ENCODE measurements around the gene RDH16. TPM values are rescaled to one million over a fixed set of nuclear protein-coding genes. Genes with fewer than 3 reads are reported as not detected.

Gene RDH16
- 0.32 TPM for total RNA-seq
- long read RNA-seq, partial matches to known transcripts = 0 of 2 reads
- long read RNA-seq, other reads (novel, unspliced or antisense) = 2 of 2 reads

DNA sequence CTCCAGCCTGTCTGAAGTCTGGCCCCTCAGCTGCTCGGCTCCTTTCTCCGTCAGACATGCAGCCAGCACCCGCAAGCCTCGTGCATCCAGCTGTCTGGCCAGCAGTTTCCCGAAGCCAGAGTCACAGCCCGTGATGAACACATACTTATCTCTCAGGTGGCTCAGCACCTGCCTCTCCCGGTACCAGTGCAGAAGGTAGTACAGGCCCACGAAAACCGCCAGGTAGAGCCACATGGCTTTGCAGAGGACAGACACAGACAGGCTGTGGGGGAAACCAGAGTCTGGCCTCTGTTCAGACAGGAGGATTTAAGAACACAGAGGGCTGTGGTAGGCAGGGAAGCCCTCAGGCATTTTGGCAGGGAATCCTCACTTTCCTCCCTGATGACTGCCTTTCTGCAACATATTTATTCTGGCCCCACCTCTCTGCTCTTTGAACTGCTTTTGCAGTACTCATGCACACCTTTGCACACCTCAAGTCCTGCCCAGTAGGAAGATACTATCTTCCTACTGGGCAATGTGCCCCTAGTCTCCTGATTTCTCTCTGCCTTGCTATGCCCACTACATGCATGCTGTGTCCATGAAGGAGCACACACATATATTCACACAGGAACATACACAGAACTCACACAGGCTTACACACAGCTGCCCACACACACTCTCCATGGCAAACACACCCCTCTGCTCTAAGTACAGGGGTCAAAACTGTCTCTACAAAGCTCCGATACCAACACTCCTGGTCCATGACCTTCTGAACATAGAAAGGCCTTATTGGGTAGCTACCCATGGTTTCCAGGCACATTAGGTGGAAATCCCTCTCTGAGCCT, at the start of gene RDH16:
TSS of gene RDH16 (minus strand) at position 380 of the 824 bp plus-strand sequence. CDS start at position 234, 146 bp downstream.
- no peaks in the 10 kb centered on the region for H3K27me3 ChIP-seq
- intact Hi-C loops (cut with DNase I) = no loop called here
- no peaks in the 10 kb centered on the region for H3K36me3 ChIP-seq
- H3K9me3 ChIP-seq = no peaks in the 10 kb centered on the region
- no peak within 1 kb of the TSS for H3K4me3 ChIP-seq
- no peak within 1 kb of the TSS for H3K27ac ChIP-seq
- no peak for ATAC-seq
- TF ChIP-seq, protein P1, sequence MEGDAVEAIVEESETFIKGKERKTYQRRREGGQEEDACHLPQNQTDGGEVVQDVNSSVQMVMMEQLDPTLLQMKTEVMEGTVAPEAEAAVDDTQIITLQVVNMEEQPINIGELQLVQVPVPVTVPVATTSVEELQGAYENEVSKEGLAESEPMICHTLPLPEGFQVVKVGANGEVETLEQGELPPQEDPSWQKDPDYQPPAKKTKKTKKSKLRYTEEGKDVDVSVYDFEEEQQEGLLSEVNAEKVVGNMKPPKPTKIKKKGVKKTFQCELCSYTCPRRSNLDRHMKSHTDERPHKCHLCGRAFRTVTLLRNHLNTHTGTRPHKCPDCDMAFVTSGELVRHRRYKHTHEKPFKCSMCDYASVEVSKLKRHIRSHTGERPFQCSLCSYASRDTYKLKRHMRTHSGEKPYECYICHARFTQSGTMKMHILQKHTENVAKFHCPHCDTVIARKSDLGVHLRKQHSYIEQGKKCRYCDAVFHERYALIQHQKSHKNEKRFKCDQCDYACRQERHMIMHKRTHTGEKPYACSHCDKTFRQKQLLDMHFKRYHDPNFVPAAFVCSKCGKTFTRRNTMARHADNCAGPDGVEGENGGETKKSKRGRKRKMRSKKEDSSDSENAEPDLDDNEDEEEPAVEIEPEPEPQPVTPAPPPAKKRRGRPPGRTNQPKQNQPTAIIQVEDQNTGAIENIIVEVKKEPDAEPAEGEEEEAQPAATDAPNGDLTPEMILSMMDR (IDR thresholded peaks at IDR 0.05) = no peak
- no peaks in the 10 kb centered on the region for H3K4me1 ChIP-seq
- no peak for DNase-seq

- TF ChIP-seq, protein P1 (IDR thresholded peaks at IDR 0.05) = no peak
- Histone ChIP-seq H3K27me3 (no peaks in the 10 kb centered on the region), H3K36me3 (peaks cover 28% of the 10 kb centered on the region), H3K4me1 (peaks cover 14% of the 10 kb centered on the region), H3K4me3 (peak overlapping the region; percentile 42), H3K27ac (no peak overlapping the region), H3K9me3 (no peaks in the 10 kb centered on the region)
- DNase-seq (no peak), ATAC-seq (no peak)
- intact Hi-C loops (cut with DNase I) = no loop called here
These were observed 49.5 kb upstream of the RDH16 start for GRCh38 chr12:57006809-57007475.

GRCh38 chr12:57005980-57006808, 48.8 kb upstream of the RDH16 start, which contains the start of gene ZBTB39:
Gene ZBTB39, minus strand, starts transcription at chr12:57006546. Its CDS starts 1,629 bp downstream, at chr12:57004917.
- intact Hi-C loops (cut with DNase I) = no loop called here
- TF ChIP-seq, protein P1 (IDR thresholded peaks at IDR 0.05) = peak; percentile 56
- H3K9me3 ChIP-seq = no peaks in the 10 kb centered on the region
- H3K36me3 ChIP-seq = peaks cover 34% of the 10 kb centered on the region
- H3K27me3 ChIP-seq = no peaks in the 10 kb centered on the region
- ATAC-seq (peak; percentile 92), DNase-seq (peak; percentile 83)
- peak within 1 kb of the TSS; percentile 76 for H3K27ac ChIP-seq
- H3K4me1 ChIP-seq = peaks cover 20% of the 10 kb centered on the region
- peak within 1 kb of the TSS; percentile 78 for H3K4me3 ChIP-seq

DNA sequence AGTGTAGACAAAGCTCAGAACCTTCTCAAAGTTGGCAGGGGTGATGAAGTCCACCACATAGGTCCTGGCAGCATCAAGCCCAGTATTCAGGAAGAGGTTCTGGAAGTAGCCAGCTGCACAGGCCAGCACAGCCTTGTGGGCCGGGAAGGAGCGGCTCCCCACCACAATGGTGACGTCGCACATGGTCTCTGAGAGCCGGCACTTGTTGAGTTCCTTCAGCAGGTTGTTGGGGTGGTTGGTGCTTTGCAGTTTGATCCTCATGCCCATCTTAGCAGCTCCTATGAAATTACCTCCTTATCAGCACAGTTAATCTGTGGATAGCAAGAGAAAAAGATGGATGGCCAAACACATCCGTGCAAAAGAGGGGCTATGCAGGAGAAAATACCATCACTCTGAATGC, 47.2 kb upstream of the RDH16 start:
- Histone ChIP-seq H3K4me3 (no peak overlapping the region), H3K4me1 (peaks cover 20% of the 10 kb centered on the region), H3K36me3 (peaks cover 44% of the 10 kb centered on the region), H3K27me3 (no peaks in the 10 kb centered on the region), H3K9me3 (no peaks in the 10 kb centered on the region), H3K27ac (no peak overlapping the region)
- TF ChIP-seq, protein P1 (IDR thresholded peaks at IDR 0.05) = no peak
- ATAC-seq (no peak), DNase-seq (no peak)
- intact Hi-C loops (cut with DNase I) = no loop called here

- ATAC-seq = no peak
- TF ChIP-seq, protein P1 (IDR thresholded peaks at IDR 0.05) = no peak
- H3K9me3 ChIP-seq = no peaks in the 10 kb centered on the region
- no peaks in the 10 kb centered on the region for H3K27me3 ChIP-seq
- peaks cover 45% of the 10 kb centered on the region for H3K36me3 ChIP-seq
- H3K4me3 ChIP-seq = no peak overlapping the region
- no peak for DNase-seq
- intact Hi-C loops (cut with DNase I) = no loop called here
- H3K27ac ChIP-seq = no peak overlapping the region
- H3K4me1 ChIP-seq = peaks cover 24% of the 10 kb centered on the region
These were observed 46.0 kb upstream of the RDH16 start for GRCh38 chr12:57003395-57003794.

Data from upper lobe of right lung (tissue), 1 donor.